Ovary (tissue), 9 donors: ENCODE results near the gene HORMAD2. TPM values are rescaled to one million over a fixed set of nuclear protein-coding genes. Genes with fewer than 3 reads are reported as not detected.

ENCODE experiments used
- DNase-seq, 5 donors: peaks; one replicate each; pipeline ENCODE4 v3.0.0-alpha.2; 2019 to 2020
- H3K27ac ChIP-seq, 2 donors: fragments of 200-600 bp; one replicate each; pipeline versions ENCODE4 v1.5.1 to v1.8.0; 2019 to 2022
- H3K27me3 ChIP-seq: fragments of 200-600 bp; one replicate; pipeline ENCODE4 v1.8.0; 2022
- H3K36me3 ChIP-seq: fragments of 200-600 bp; sonication (generic); one replicate; pipeline ENCODE4 v1.5.1; 2019
- H3K4me1 ChIP-seq: one replicate; pipeline ENCODE4 v1.8.1; 2013; ENCODE audit warnings: mild to moderate bottlenecking, moderate library complexity; ENCODE audit not compliant: insufficient read depth
- H3K4me3 ChIP-seq: fragments of 200-600 bp; sonication (generic); one replicate; pipeline ENCODE4 v1.5.1; 2017
- H3K9me3 ChIP-seq, 2 donors: fragments of 200-600 bp in 1 of 2; sonication (generic) in 1 of 2; one replicate each; pipeline versions ENCODE4 v1.5.1 to v1.8.1; 2013 to 2019; ENCODE audit warnings: mild to moderate bottlenecking in 1 of 2, moderate library complexity in 1 of 2
- CTCF ChIP-seq, 3 donors: fragments of 450-650 bp in 2 of 3; fragments of 200-600 bp in 1 of 3; IDR thresholded peaks; one replicate each; pipeline versions ENCODE4 v1.5.1 to v1.8.0; 2016 to 2022; ENCODE audit warnings: antibody characterized with exemption in 3 of 3, mild to moderate bottlenecking in 1 of 3
- EP300 ChIP-seq: sonication (generic); formaldehyde crosslinking; IDR thresholded peaks from one replicate; pipeline ENCODE4 v1.6.1; 2017; ENCODE audit warnings: antibody characterized with exemption
- POLR2A ChIP-seq: fragments of 450-650 bp; IDR thresholded peaks from one replicate; pipeline ENCODE4 v1.6.1; 2017; ENCODE audit warnings: antibody characterized with exemption, mild to moderate bottlenecking, moderate library complexity
- WGBS, 3 donors: extraction: QIAGEN DNeasy Blood & Tissue Kit in 1 of 3; methylation state at CpG; one replicate each; pipeline versions ENCODE4 v1.1.5 to v1.1.7; 2013 to 2017; 5-methylcytosine and 5-hydroxymethylcytosine counted together
- intact Hi-C, 4 donors: fragments of 100-400 bp; cut with DNase I; formaldehyde crosslinking; loops; one replicate each; pipeline versions ENCODE4 v1.11.0 to v1.15.1; 2022 to 2023
- polyA plus RNA-seq, 2 donors: library from polyadenylated mRNA; stranded (reverse); fragments of 200-250 nt in 1 of 2; fragments of 350-450 nt in 1 of 2; fragmentation: Illumina TruSeq in 1 of 2; extraction: RNeasy Lipid Tissue Mini Kit (QIAGEN cat#74804) in 1 of 2; gene quantifications; one replicate each; pipeline ENCODE4 v1.2.3, GENCODE V29; 2013 to 2014
- total RNA-seq, 7 donors: library from RNA; depleted of rRNA in 2 of 7; stranded (reverse); fragments of >200 nt in 2 of 7; fragmentation: NEBNext Ultra II Directional in 3 of 7; extraction: Animal tissue kit (Norgen Biotek cat#: 25700) in 3 of 7; gene quantifications; one replicate each; pipeline versions ENCODE4 v1.1.0 to v1.2.4, GENCODE V29; 2016 to 2023
- donor health status: DM: no; HTN: no; CAD: no; lungs with moderate emphysema.
- donor health status: DM: no; HTN: no; CAD: no.
- donor health status: Bipolar disorder and iron deficiency.
- donor health status: DM: yes; HTN: yes; CAD: no.
- donor health status: DM: no; HTN: no; CAD: no.
- donor health status: DM: yes; HTN: yes; CAD: no.

The HORMAD2 gene
- total and polyA plus RNA-seq, 9 donors: not detected

DNA sequence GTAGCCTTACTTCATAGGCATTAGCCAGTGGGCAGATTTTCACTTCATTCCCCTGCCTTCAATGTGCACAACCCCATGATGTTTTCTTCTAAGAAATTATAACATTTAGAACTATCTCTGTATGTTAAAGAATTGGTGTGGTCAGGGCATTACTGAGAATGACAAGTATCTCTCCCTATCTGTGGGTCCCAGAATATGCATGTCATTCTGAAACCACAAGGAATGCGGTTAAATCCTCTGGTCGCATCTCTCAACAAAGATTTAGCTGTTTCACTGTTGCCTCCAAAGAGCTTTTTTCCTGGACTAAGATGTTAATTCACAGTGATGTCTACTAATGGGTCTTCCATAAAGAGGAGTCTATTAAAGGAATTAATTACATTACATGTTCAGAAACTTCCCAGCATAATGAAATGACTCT, 103.6 kb downstream of the HORMAD2 start:
- no peaks in the 10 kb centered on the region for H3K27me3 ChIP-seq
- TF ChIP-seq POLR2A (no peak), EP300 (no peak), CTCF (IDR thresholded peaks at IDR 0.05) (no peak)
- H3K4me1 ChIP-seq: no peaks in the 10 kb centered on the region
- no peak for DNase-seq
- H3K4me3 ChIP-seq: no peak overlapping the region
- H3K27ac ChIP-seq: no peak overlapping the region
- no peaks in the 10 kb centered on the region for H3K36me3 ChIP-seq
- intact Hi-C loops: no loop called here
- 92 to 94% (median 92%) methylated on average over 2 of the region's 2 CpGs for WGBS, 3 donors
- H3K9me3 ChIP-seq: no peaks in the 10 kb centered on the region

DNA sequence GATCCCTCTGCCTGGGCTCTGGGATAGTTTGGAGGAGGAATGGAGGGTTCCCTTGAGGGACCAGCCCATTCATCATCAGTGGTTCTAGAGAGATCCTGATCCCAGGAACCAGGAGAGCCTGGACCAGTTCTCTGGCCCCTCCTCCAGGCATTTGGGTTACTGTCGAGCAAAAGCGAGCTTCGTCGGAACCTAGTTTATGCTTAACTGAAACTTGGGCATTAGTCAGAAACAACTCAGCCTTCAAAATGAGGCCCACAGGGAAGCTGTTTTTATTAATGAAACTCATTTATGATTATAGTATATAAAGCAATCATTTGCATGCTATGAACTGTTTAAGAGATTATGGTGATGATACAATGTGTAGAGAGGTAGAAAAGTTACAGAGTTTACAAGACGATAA, 104.9 kb downstream of the HORMAD2 start:
- TF ChIP-seq CTCF (IDR thresholded peaks at IDR 0.05): no peak
- no peak for TF ChIP-seq POLR2A
- no peak for TF ChIP-seq EP300
- intact Hi-C loops: no loop called here
- no peak for DNase-seq
- whole genome bisulfite sequencing, 3 donors: 79 to 88% (median 85%) methylated on average over 5 of the region's 5 CpGs
- no peak overlapping the region for H3K27ac ChIP-seq
- H3K36me3 ChIP-seq: no peaks in the 10 kb centered on the region
- no peaks in the 10 kb centered on the region for H3K27me3 ChIP-seq
- H3K4me1 ChIP-seq: no peaks in the 10 kb centered on the region
- no peak overlapping the region for H3K4me3 ChIP-seq
- no peaks in the 10 kb centered on the region for H3K9me3 ChIP-seq

DNA sequence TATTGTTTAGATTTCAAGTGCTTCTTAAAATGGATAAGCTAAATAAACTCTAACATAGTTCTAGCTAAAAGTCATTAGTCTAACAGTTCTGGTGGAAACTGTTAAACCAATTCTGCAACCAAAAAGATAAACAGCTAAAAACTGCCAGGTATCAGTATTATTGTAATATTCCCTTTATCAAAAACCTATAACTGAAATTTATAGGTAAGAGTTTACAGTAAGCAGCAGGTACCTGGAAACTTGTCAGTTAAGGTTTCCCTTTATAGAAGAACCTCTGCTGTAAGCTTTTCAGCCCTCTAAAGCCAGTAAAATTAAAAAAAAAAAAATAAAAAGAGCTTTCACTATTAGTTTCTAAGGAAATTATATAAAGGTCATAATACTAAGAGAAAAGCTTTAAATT, 105.3 kb downstream of the HORMAD2 start:
- intact Hi-C loops: no loop called here
- Histone ChIP-seq H3K36me3 (no peaks in the 10 kb centered on the region), H3K4me3 (no peak overlapping the region), H3K27me3 (no peaks in the 10 kb centered on the region), H3K9me3 (no peaks in the 10 kb centered on the region), H3K27ac (no peak overlapping the region), H3K4me1 (no peaks in the 10 kb centered on the region)
- DNase-seq: no peak
- TF ChIP-seq CTCF (IDR thresholded peaks at IDR 0.05) (no peak), POLR2A (no peak), EP300 (no peak)

DNA sequence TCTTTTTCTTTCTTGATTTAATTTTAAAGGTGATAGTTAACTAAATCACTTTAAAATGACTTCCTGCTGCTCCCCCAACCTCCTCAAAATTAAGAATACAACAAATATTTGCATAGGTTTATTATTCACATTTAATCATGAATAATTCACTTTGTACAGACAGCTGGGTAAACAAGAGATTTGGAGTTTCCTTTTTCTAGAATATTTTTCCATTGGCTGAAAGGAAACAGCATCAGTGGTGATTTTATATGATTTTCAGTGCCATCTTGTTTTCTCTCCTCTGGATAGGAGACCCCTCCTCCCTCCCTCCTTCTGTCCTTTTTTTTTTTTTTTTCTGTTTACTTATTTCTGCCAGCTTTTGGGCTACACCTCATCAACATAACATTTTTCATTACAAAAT, 105.8 kb downstream of the HORMAD2 start:
- H3K27ac ChIP-seq: no peak overlapping the region
- no peak for DNase-seq
- H3K27me3 ChIP-seq: no peaks in the 10 kb centered on the region
- H3K4me1 ChIP-seq: no peaks in the 10 kb centered on the region
- no peaks in the 10 kb centered on the region for H3K9me3 ChIP-seq
- no peaks in the 10 kb centered on the region for H3K36me3 ChIP-seq
- intact Hi-C loops: no loop called here
- no peak overlapping the region for H3K4me3 ChIP-seq
- TF ChIP-seq EP300 (no peak), CTCF (IDR thresholded peaks at IDR 0.05) (no peak), POLR2A (no peak)

- intact Hi-C loops: no loop called here
- no peak overlapping the region for H3K27ac ChIP-seq
- 82 to 89% (median 85%) methylated on average over 5 of the region's 5 CpGs for WGBS, 3 donors
- no peaks in the 10 kb centered on the region for H3K27me3 ChIP-seq
- no peak overlapping the region for H3K4me3 ChIP-seq
- no peaks in the 10 kb centered on the region for H3K36me3 ChIP-seq
- no peak for DNase-seq
- no peaks in the 10 kb centered on the region for H3K4me1 ChIP-seq
- no peaks in the 10 kb centered on the region for H3K9me3 ChIP-seq
- no peak for TF ChIP-seq CTCF (IDR thresholded peaks at IDR 0.05)
Measured at GRCh38 chr22:30186510-30186909, 106.2 kb downstream of the HORMAD2 start.
